BJ (cell line): ENCODE measurements around the gene NT5C2. TPM values are rescaled to one million over a fixed set of nuclear protein-coding genes. Genes with fewer than 3 reads are reported as not detected.

Experiments
- CTCF ChIA-PET: fragments of 350-600 bp; formaldehyde crosslinking; extraction: SDS; loops from one replicate; lab custom pipeline; 2021; ENCODE audit warnings: antibody characterized with exemption, inconsistent platforms; lab: Yijun Ruan, JAX
- POLR2A ChIA-PET: fragments of 300-600 bp; sonication (Branson Sonifier 250); formaldehyde crosslinking; extraction: SDS; loops from one replicate; lab custom pipeline; 2021; ENCODE audit warnings: antibody characterized with exemption; lab: Charles Lee
- DNase-seq: peaks from one replicate; pipeline ENCODE4 v3.0.0-alpha.2; 2011; ENCODE audit warnings: low read depth
- H3K27me3 ChIP-seq: 2 replicates; pipeline ENCODE4 v1.6.0; 2011; ENCODE audit warnings: low read length; ENCODE audit not compliant: control insufficient read depth, insufficient read depth
- H3K36me3 ChIP-seq: 2 replicates; pipeline ENCODE4 v1.5.1; 2011; ENCODE audit warnings: low read length; ENCODE audit not compliant: control insufficient read depth, insufficient read depth
- H3K4me3 ChIP-seq: 2 replicates; pipeline ENCODE4 v1.5.1; 2011; ENCODE audit warnings: low read depth, mild to moderate bottlenecking, control low read depth, low read length
- CTCF ChIP-seq: IDR thresholded peaks from 2 replicates; pipeline ENCODE4 v1.5.1; 2011; ENCODE audit warnings: low read depth, mild to moderate bottlenecking, control low read depth, inconsistent platforms, low read length, moderate library complexity; ENCODE audit not compliant: insufficient read depth
- polyA minus RNA-seq: library from RNA; depleted of rRNA, polyadenylated mRNA; stranded (reverse); fragments of >200 nt; gene quantifications from 2 replicates; pipeline ENCODE4 v1.2.3, GENCODE V29; 2011; rRNA and poly(A)+ RNA removed
- polyA plus RNA-seq: library from polyadenylated mRNA; depleted of rRNA; stranded (reverse); fragments of >200 nt; gene quantifications from 2 replicates; pipeline ENCODE4 v1.2.3, GENCODE V29; 2011; rRNA removed

NT5C2 gene
- 49.3 and 85.0 TPM in 2 replicates for polyA plus RNA-seq
- 28.9 and 29.1 TPM in 2 replicates for polyA minus RNA-seq

- ChIA-PET POLR2A (interaction anchor here (0.6 kb wide), 1 partner anchor 25 kb away, joined by 4 read pairs; no protein-coding TSS in a partner anchor), CTCF (interaction anchor here (1.0 to 2.5 kb wide), 4 partner anchors 45 to 141 kb away, joined by 3 to 10 read pairs (median 6); no protein-coding TSS in a partner anchor)
- Histone ChIP-seq H3K36me3 (no peaks in the 10 kb centered on the region; the same call in 1 of the 2 replicates), H3K27me3 (no peaks in the 10 kb centered on the region), H3K4me3 (peak within 1 kb of the TSS; percentile 89)
- no peak for DNase-seq
- TF ChIP-seq CTCF, result no peak
Observed at GRCh38 chr10:103193107-103193819, at the start of gene NT5C2. NT5C2 (minus strand) TSS chr10:103193272; CDS start chr10:103174958, 18,314 bp downstream.

- no peak for TF ChIP-seq CTCF
- Histone ChIP-seq H3K36me3 (no peaks in the 10 kb centered on the region), H3K4me3 (no peak overlapping the region), H3K27me3 (no peaks in the 10 kb centered on the region)
- CTCF ChIA-PET, result interaction anchor here (0.6 to 4.7 kb wide), 11 partner anchors 9 to 338 kb away, joined by 3 to 36 read pairs (median 3); partner anchors contain the start of gene CNNM2
- POLR2A ChIA-PET, result no interaction called here
- no peak for DNase-seq
Observed at GRCh38 chr10:103241262-103242011, 48.4 kb upstream of the NT5C2 start.

- no peak overlapping the region for H3K4me3 ChIP-seq
- H3K36me3 ChIP-seq, result no peaks in the 10 kb centered on the region
- no peak for DNase-seq
- TF ChIP-seq CTCF, result peak; percentile 67
- no peaks in the 10 kb centered on the region for H3K27me3 ChIP-seq
- POLR2A ChIA-PET, result no interaction called here
- CTCF ChIA-PET, result interaction anchor here (0.6 to 4.7 kb wide), 27 partner anchors 9 to 514 kb away, joined by 3 to 36 read pairs (median 5); partner anchors contain the start of genes CNNM2 and NT5C2
Observed at GRCh38 chr10:103238506-103239252, 45.6 kb upstream of the NT5C2 start.

- POLR2A ChIA-PET, result no interaction called here
- H3K36me3 ChIP-seq, result no peaks in the 10 kb centered on the region
- H3K4me3 ChIP-seq, result no peak overlapping the region
- no peaks in the 10 kb centered on the region for H3K27me3 ChIP-seq
- DNase-seq, result no peak
- TF ChIP-seq CTCF, result no peak
- CTCF ChIA-PET, result interaction anchor here (0.7 to 2.0 kb wide), 4 partner anchors 9 to 318 kb away, joined by 3 to 10 read pairs (median 5); partner anchors contain the start of gene CNNM2
Observed at GRCh38 chr10:103235775-103236174, 42.7 kb upstream of the NT5C2 start.
